ENCODE results near the gene ZDHHC9. TPM values are rescaled to one million over a fixed set of nuclear protein-coding genes. Genes with fewer than 3 reads are reported as not detected.

The ZDHHC9 gene
- polyA plus RNA-seq, 2 donors = 4.6 to 8.1 TPM

- Histone ChIP-seq H3K27me3 (ENCODE audit: control insufficient read depth in 1 of 2, insufficient read depth in 2 of 2, low read length in 2 of 2) (no peaks in the 10 kb centered on the region), H3K9me3 (ENCODE audit: control insufficient read depth in 2 of 2, insufficient read depth in 1 of 2, low read depth in 1 of 2, low read length in 1 of 2) (no peaks in the 10 kb centered on the region), H3K36me3 (ENCODE audit: control insufficient read depth in 2 of 2, insufficient read depth in 2 of 2, low read length in 1 of 2) (peaks cover 0 to 3% of the 10 kb centered on the region in 2 donors), H3K27ac (ENCODE audit: low read depth in 2 of 2, low read length in 1 of 2) (no peak overlapping the region), H3K4me1 (ENCODE audit: control insufficient read depth in 2 of 2, insufficient read depth in 2 of 2, low read length in 1 of 2) (no peaks in the 10 kb centered on the region), H3K4me3 (ENCODE audit: low read depth in 1 of 2, low read length in 2 of 2) (no peak overlapping the region)
- WGBS, 2 donors = 68 to 83% methylated on average over 4 of the region's 4 CpGs
These were observed 43.5 kb downstream of the ZDHHC9 start for GRCh38 chrX:129800186-129800585.

GRCh38 chrX:129798888-129799287, 44.8 kb downstream of the ZDHHC9 start:
- Histone ChIP-seq H3K27me3 (ENCODE audit: control insufficient read depth in 1 of 2, insufficient read depth in 2 of 2, low read length in 2 of 2) (no peaks in the 10 kb centered on the region), H3K27ac (ENCODE audit: low read depth in 2 of 2, low read length in 1 of 2) (no peak overlapping the region), H3K9me3 (ENCODE audit: control insufficient read depth in 2 of 2, insufficient read depth in 1 of 2, low read depth in 1 of 2, low read length in 1 of 2) (no peaks in the 10 kb centered on the region), H3K36me3 (ENCODE audit: control insufficient read depth in 2 of 2, insufficient read depth in 2 of 2, low read length in 1 of 2) (peaks cover 0 to 3% of the 10 kb centered on the region in 2 donors), H3K4me3 (ENCODE audit: low read depth in 1 of 2, low read length in 2 of 2) (no peak overlapping the region), H3K4me1 (ENCODE audit: control insufficient read depth in 2 of 2, insufficient read depth in 2 of 2, low read length in 1 of 2) (no peaks in the 10 kb centered on the region)
- WGBS, 2 donors = 73 to 81% methylated on average over 5 of the region's 5 CpGs

DNA sequence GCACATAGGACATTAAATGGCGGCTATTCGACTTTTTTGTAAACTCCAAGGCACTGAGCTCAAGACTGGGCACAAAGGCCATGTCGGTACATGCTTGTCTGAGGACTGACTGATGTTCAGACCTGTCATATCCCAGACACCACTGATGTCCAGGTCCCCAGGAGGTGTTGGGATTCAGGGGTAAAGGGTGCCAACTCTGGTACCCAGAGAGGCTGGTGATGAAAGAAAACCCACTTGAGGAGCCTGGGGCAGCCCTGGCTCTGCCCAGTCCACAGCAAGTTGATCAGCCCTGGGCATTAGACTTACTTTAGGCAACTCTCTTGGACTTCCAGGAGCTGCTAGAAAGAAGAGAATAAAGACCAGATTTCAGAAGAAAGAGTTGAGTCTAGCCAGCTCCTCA, 45.2 kb downstream of the ZDHHC9 start:
- Histone ChIP-seq H3K27me3 (ENCODE audit: control insufficient read depth in 1 of 2, insufficient read depth in 2 of 2, low read length in 2 of 2) (no peaks in the 10 kb centered on the region), H3K36me3 (ENCODE audit: control insufficient read depth in 2 of 2, insufficient read depth in 2 of 2, low read length in 1 of 2) (peaks cover 0 to 3% of the 10 kb centered on the region in 2 donors), H3K9me3 (ENCODE audit: control insufficient read depth in 2 of 2, insufficient read depth in 1 of 2, low read depth in 1 of 2, low read length in 1 of 2) (no peaks in the 10 kb centered on the region), H3K4me1 (ENCODE audit: control insufficient read depth in 2 of 2, insufficient read depth in 2 of 2, low read length in 1 of 2) (no peaks in the 10 kb centered on the region), H3K27ac (ENCODE audit: low read depth in 2 of 2, low read length in 1 of 2) (no peak overlapping the region), H3K4me3 (ENCODE audit: low read depth in 1 of 2, low read length in 2 of 2) (no peak overlapping the region)
- WGBS, 2 donors = 75 to 95% methylated on average over 3 of the region's 3 CpGs

DNA sequence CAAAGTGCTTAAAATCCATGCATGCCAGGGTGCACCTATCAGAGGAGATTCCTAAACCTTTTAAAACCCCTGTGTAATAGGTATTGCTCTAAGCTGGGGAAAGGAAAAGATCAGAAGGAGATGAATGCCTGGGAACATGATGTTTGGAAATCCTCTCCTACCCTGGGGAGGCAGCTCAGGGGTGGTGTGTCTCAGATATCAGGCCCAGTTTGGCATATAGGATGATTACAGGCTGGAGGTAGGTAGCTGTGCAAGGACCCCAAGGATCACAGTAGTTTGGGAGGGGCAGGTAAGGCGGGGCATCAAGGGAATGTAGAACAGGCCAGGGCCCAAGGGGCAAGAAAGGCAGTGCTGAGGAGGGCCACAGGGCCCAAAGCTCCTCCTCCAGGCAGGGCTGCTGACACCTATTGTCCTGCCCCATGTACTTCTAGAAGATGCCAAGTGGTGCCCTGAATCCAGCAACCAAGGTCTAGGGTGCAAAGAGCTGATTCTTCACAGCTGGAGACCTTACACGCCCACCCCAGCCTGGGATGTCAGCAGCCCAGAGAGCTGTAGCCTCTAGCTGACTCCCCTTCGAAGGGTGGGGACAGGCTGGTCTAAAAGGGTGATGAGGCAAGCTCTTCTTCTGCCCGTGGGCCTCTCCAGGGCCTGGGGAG, 46.3 kb downstream of the ZDHHC9 start:
- H3K36me3 ChIP-seq (ENCODE audit: control insufficient read depth in 2 of 2, insufficient read depth in 2 of 2, low read length in 1 of 2) = peaks cover 0 to 3% of the 10 kb centered on the region in 2 donors
- no peaks in the 10 kb centered on the region for H3K27me3 ChIP-seq (ENCODE audit: control insufficient read depth in 1 of 2, insufficient read depth in 2 of 2, low read length in 2 of 2)
- H3K4me3 ChIP-seq (ENCODE audit: low read depth in 1 of 2, low read length in 2 of 2) = no peak overlapping the region
- H3K9me3 ChIP-seq (ENCODE audit: control insufficient read depth in 2 of 2, insufficient read depth in 1 of 2, low read depth in 1 of 2, low read length in 1 of 2) = no peaks in the 10 kb centered on the region
- WGBS, 2 donors = 62 to 89% methylated on average over 4 of the region's 4 CpGs
- no peaks in the 10 kb centered on the region for H3K4me1 ChIP-seq (ENCODE audit: control insufficient read depth in 2 of 2, insufficient read depth in 2 of 2, low read length in 1 of 2)
- no peak overlapping the region for H3K27ac ChIP-seq (ENCODE audit: low read depth in 2 of 2, low read length in 1 of 2)

DNA sequence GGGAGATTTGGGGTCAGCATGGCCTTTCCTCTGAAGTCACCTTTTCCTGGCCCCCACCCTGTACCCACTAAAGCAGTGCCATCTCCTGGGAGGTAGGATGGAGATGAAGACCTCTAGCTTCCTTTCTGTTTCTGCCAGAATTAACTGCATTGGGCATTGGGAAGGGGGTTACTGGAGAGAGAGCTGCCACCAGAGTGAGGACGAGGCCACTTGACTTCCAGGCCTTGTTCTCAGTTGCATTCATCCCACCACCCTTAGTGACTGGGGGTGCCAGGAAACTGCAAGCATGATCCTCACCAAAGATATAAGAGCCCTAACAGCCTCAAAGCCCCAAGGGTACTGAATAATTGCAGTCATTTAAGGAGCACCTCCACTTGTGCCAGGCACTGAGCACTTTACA, 48.1 kb downstream of the ZDHHC9 start:
- Histone ChIP-seq H3K36me3 (ENCODE audit: control insufficient read depth in 2 of 2, insufficient read depth in 2 of 2, low read length in 1 of 2) (peaks cover 0 to 3% of the 10 kb centered on the region in 2 donors), H3K27me3 (ENCODE audit: control insufficient read depth in 1 of 2, insufficient read depth in 2 of 2, low read length in 2 of 2) (no peaks in the 10 kb centered on the region), H3K9me3 (ENCODE audit: control insufficient read depth in 2 of 2, insufficient read depth in 1 of 2, low read depth in 1 of 2, low read length in 1 of 2) (no peaks in the 10 kb centered on the region), H3K4me3 (ENCODE audit: low read depth in 1 of 2, low read length in 2 of 2) (no peak overlapping the region), H3K27ac (ENCODE audit: low read depth in 2 of 2, low read length in 1 of 2) (no peak overlapping the region), H3K4me1 (ENCODE audit: control insufficient read depth in 2 of 2, insufficient read depth in 2 of 2, low read length in 1 of 2) (no peaks in the 10 kb centered on the region)
- WGBS, 2 donors = 82 to 83% methylated on average over 1 of the region's 1 CpG

DNA sequence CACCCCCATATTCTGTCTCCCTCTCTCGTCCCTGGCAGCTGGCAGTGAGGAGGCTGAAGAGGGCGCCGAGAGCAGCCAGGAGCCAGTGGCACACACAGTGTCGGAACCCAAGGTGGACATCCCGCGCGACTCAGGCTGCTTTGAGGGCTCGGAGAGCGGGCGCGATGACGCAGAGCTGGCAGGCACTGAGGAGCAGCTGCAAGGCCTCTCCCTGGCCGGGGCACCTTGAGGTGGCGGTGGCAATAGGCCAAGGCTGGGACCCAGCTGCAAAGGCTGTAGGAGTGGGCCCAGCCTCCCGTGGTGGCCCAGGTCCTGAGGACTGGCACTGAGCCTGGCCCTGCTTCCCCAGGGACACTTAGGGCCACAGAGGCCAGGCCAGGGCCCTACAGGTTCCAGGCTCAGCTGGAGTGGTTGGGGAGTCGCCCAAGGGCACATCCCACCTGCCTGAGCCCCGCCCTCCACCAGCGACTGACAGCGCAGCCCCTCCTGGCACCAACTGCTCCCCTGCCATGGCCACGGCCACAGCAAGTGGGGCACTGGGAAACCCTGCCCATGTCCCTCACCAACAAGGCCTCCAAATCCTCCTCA, 50.0 kb downstream of the ZDHHC9 start:
- Histone ChIP-seq H3K9me3 (ENCODE audit: control insufficient read depth in 2 of 2, insufficient read depth in 1 of 2, low read depth in 1 of 2, low read length in 1 of 2) (no peaks in the 10 kb centered on the region), H3K27ac (ENCODE audit: low read depth in 2 of 2, low read length in 1 of 2) (no peak overlapping the region), H3K4me3 (ENCODE audit: low read depth in 1 of 2, low read length in 2 of 2) (no peak overlapping the region), H3K36me3 (ENCODE audit: control insufficient read depth in 2 of 2, insufficient read depth in 2 of 2, low read length in 1 of 2) (peaks cover 0 to 3% of the 10 kb centered on the region in 2 donors), H3K27me3 (ENCODE audit: control insufficient read depth in 1 of 2, insufficient read depth in 2 of 2, low read length in 2 of 2) (no peaks in the 10 kb centered on the region), H3K4me1 (ENCODE audit: control insufficient read depth in 2 of 2, insufficient read depth in 2 of 2, low read length in 1 of 2) (no peaks in the 10 kb centered on the region)
- 80 to 87% methylated on average over 20 of the region's 20 CpGs for WGBS, 2 donors

GRCh38 chrX:129792586-129793291, 50.9 kb downstream of the ZDHHC9 start:
- no peaks in the 10 kb centered on the region for H3K27me3 ChIP-seq (ENCODE audit: control insufficient read depth in 1 of 2, insufficient read depth in 2 of 2, low read length in 2 of 2)
- no peaks in the 10 kb centered on the region for H3K9me3 ChIP-seq (ENCODE audit: control insufficient read depth in 2 of 2, insufficient read depth in 1 of 2, low read depth in 1 of 2, low read length in 1 of 2)
- 95% methylated on average over 16 to 18 of the region's 18 CpGs for WGBS, 2 donors
- no peaks in the 10 kb centered on the region for H3K4me1 ChIP-seq (ENCODE audit: control insufficient read depth in 2 of 2, insufficient read depth in 2 of 2, low read length in 1 of 2)
- no peak overlapping the region for H3K27ac ChIP-seq (ENCODE audit: low read depth in 2 of 2, low read length in 1 of 2)
- H3K4me3 ChIP-seq (ENCODE audit: low read depth in 1 of 2, low read length in 2 of 2) = no peak overlapping the region
- H3K36me3 ChIP-seq (ENCODE audit: control insufficient read depth in 2 of 2, insufficient read depth in 2 of 2, low read length in 1 of 2) = peaks cover 0 to 3% of the 10 kb centered on the region in 2 donors

DNA sequence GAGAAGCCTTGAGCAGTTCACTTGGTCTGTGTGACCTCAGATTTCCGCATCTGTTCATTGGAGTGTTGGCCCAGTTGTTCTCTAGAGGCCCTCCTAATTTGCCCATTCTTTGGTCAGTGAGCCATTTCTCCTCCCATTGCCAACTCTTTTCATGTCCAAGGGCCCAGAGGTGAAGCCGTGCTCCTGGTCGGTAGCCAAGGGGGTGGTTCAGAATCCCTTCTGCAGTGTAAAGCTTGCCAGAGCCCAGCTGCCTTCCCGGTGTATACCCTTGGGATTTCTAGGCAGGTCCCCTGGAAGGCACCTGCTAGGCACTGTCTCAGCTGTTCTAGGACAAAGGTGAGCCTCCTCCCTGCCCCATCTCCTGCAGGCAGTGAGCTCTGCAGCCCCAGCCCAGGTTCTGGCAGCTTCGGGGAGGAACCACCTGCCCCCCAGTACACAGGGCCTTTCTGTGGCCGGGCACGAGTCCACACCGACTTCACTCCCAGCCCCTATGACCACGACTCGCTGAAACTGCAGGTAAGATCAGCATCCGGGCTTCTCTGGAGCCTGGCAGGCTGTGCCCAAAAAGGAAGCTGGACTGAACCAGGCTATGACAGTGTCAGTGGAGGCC, 51.6 kb downstream of the ZDHHC9 start:
- Histone ChIP-seq H3K4me3 (ENCODE audit: low read depth in 1 of 2, low read length in 2 of 2) (no peak overlapping the region), H3K9me3 (ENCODE audit: control insufficient read depth in 2 of 2, insufficient read depth in 1 of 2, low read depth in 1 of 2, low read length in 1 of 2) (no peaks in the 10 kb centered on the region), H3K36me3 (ENCODE audit: control insufficient read depth in 2 of 2, insufficient read depth in 2 of 2, low read length in 1 of 2) (no peaks in the 10 kb centered on the region), H3K27me3 (ENCODE audit: control insufficient read depth in 1 of 2, insufficient read depth in 2 of 2, low read length in 2 of 2) (no peaks in the 10 kb centered on the region), H3K27ac (ENCODE audit: low read depth in 2 of 2, low read length in 1 of 2) (no peak overlapping the region), H3K4me1 (ENCODE audit: control insufficient read depth in 2 of 2, insufficient read depth in 2 of 2, low read length in 1 of 2) (no peaks in the 10 kb centered on the region)
- 83% methylated on average over 11 of the region's 11 CpGs for WGBS, 2 donors

- WGBS, 2 donors = 88 to 92% methylated on average over 8 of the region's 8 CpGs
- Histone ChIP-seq H3K27me3 (ENCODE audit: control insufficient read depth in 1 of 2, insufficient read depth in 2 of 2, low read length in 2 of 2) (no peaks in the 10 kb centered on the region), H3K36me3 (ENCODE audit: control insufficient read depth in 2 of 2, insufficient read depth in 2 of 2, low read length in 1 of 2) (no peaks in the 10 kb centered on the region), H3K4me1 (ENCODE audit: control insufficient read depth in 2 of 2, insufficient read depth in 2 of 2, low read length in 1 of 2) (no peaks in the 10 kb centered on the region), H3K9me3 (ENCODE audit: control insufficient read depth in 2 of 2, insufficient read depth in 1 of 2, low read depth in 1 of 2, low read length in 1 of 2) (no peaks in the 10 kb centered on the region), H3K27ac (ENCODE audit: low read depth in 2 of 2, low read length in 1 of 2) (no peak overlapping the region), H3K4me3 (ENCODE audit: low read depth in 1 of 2, low read length in 2 of 2) (no peak overlapping the region)
These were observed 52.4 kb downstream of the ZDHHC9 start for GRCh38 chrX:129791336-129791735.
